ENCODE measurements around the gene NHLRC3.

DNA sequence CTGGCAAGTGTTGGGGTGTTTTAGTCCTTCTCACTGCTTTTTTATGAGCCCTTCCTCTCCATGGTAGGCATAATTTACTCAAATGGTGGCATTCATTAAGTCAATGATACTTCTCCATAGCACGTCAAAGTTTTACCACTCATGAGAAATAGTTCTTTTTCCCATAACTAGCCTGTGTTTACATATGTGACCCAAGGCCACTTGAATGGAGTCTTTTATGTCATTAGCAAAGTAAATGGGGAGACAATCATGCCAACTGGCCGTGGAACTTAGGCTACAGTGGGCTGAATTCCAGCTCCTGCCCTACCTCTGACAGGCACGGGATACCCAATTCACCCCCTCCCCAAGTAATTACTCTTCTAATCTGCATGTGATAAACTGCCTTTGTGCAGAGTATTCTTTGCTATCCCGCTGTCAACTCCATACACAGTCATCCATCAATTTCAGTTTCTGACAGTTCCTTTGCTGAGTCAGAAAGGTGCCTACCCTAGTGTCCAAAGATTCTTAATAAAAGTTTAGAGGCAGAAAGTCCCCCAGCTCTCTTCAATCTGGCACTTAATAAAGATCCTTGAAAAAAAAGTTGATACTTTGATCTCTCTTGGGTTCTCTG lies 17.3 kb upstream of the NHLRC3 start:
- TF ChIP-seq, protein P1, sequence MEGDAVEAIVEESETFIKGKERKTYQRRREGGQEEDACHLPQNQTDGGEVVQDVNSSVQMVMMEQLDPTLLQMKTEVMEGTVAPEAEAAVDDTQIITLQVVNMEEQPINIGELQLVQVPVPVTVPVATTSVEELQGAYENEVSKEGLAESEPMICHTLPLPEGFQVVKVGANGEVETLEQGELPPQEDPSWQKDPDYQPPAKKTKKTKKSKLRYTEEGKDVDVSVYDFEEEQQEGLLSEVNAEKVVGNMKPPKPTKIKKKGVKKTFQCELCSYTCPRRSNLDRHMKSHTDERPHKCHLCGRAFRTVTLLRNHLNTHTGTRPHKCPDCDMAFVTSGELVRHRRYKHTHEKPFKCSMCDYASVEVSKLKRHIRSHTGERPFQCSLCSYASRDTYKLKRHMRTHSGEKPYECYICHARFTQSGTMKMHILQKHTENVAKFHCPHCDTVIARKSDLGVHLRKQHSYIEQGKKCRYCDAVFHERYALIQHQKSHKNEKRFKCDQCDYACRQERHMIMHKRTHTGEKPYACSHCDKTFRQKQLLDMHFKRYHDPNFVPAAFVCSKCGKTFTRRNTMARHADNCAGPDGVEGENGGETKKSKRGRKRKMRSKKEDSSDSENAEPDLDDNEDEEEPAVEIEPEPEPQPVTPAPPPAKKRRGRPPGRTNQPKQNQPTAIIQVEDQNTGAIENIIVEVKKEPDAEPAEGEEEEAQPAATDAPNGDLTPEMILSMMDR (IDR thresholded peaks at IDR 0.05): no peak
- no peak for TF ChIP-seq POLR2A (IDR thresholded peaks at IDR 0.05)
